Calu3 (cell line): ENCODE results near the gene EPS8L2. TPM values are rescaled to one million over a fixed set of nuclear protein-coding genes. Genes with fewer than 3 reads are reported as not detected.

Experiments
- BruUV-seq: library from RNA; stranded (reverse); fragments of 400-500 nt; replicated peaks from 2 replicates; lab custom pipeline; 2021; lab: Mats Ljungman, UMichigan
- CTCF ChIA-PET: fragments of 300-600 bp; sonication (Branson Sonifier 250); formaldehyde crosslinking; loops from one replicate; lab custom pipeline; 2022; ENCODE audit warnings: antibody characterized with exemption; lab: Charles Lee
- DNase-seq: peaks from one replicate; pipeline ENCODE4 v3.0.0; 2022
- H3K27ac Mint-ChIP-seq: one replicate; pipeline ENCODE4 v1.8.0; 2022; ENCODE audit warnings: mixed read lengths; ENCODE audit not compliant: unreplicated experiment
- H3K27me3 Mint-ChIP-seq: one replicate; pipeline ENCODE4 v1.8.0; 2022; ENCODE audit warnings: mixed read lengths; ENCODE audit not compliant: unreplicated experiment
- H3K36me3 Mint-ChIP-seq: one replicate; pipeline ENCODE4 v1.8.0; 2022; ENCODE audit warnings: mild to moderate bottlenecking, moderate library complexity, mixed read lengths; ENCODE audit not compliant: insufficient read depth, unreplicated experiment
- H3K4me1 Mint-ChIP-seq: one replicate; pipeline ENCODE4 v1.8.0; 2022; ENCODE audit warnings: mild to moderate bottlenecking, low read depth, mixed read lengths; ENCODE audit not compliant: unreplicated experiment
- H3K4me3 Mint-ChIP-seq: one replicate; pipeline ENCODE4 v1.8.0; 2022; ENCODE audit warnings: mild to moderate bottlenecking, low read depth, moderate library complexity, mixed read lengths; ENCODE audit not compliant: unreplicated experiment
- H3K9me3 Mint-ChIP-seq: one replicate; pipeline ENCODE4 v1.8.0; 2022; ENCODE audit warnings: low read depth, mixed read lengths; ENCODE audit not compliant: unreplicated experiment
- intact Hi-C: fragments of 100-400 bp; cut with micrococcal nuclease; formaldehyde crosslinking; loops from one replicate; pipeline ENCODE4 v1.10.0; 2022; ENCODE audit not compliant: unreplicated experiment
- total RNA-seq: library from RNA; stranded (reverse); gene quantifications from 2 replicates; pipeline ENCODE4 v1.2.3, GENCODE V29; 2022
- TF ChIP-seq, protein P1 (sequence below): fragments of 200-600 bp; IDR thresholded peaks from one replicate; pipeline ENCODE4 v1.8.0; 2022; ENCODE audit warnings: antibody characterized with exemption; ENCODE audit not compliant: unreplicated experiment

EPS8L2 gene
- total RNA-seq, 1 experiment from 2014 or later, result 212 TPM

GRCh38 chr11:659532-660085 lies 46.4 kb upstream of the EPS8L2 start:
- Mint-ChIP-seq H3K27ac (no peak overlapping the region), H3K4me3 (no peak overlapping the region), H3K27me3 (no peaks in the 10 kb centered on the region), H3K4me1 (peaks cover 11% of the 10 kb centered on the region), H3K9me3 (no peaks in the 10 kb centered on the region), H3K36me3 (peaks cover 40% of the 10 kb centered on the region)
- BruUV-seq, result no TSS peak
- CTCF ChIA-PET, result no interaction called here
- intact Hi-C loops, result no loop called here
- no peak for DNase-seq
- TF ChIP-seq, protein P1, sequence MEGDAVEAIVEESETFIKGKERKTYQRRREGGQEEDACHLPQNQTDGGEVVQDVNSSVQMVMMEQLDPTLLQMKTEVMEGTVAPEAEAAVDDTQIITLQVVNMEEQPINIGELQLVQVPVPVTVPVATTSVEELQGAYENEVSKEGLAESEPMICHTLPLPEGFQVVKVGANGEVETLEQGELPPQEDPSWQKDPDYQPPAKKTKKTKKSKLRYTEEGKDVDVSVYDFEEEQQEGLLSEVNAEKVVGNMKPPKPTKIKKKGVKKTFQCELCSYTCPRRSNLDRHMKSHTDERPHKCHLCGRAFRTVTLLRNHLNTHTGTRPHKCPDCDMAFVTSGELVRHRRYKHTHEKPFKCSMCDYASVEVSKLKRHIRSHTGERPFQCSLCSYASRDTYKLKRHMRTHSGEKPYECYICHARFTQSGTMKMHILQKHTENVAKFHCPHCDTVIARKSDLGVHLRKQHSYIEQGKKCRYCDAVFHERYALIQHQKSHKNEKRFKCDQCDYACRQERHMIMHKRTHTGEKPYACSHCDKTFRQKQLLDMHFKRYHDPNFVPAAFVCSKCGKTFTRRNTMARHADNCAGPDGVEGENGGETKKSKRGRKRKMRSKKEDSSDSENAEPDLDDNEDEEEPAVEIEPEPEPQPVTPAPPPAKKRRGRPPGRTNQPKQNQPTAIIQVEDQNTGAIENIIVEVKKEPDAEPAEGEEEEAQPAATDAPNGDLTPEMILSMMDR, result no peak

DNA sequence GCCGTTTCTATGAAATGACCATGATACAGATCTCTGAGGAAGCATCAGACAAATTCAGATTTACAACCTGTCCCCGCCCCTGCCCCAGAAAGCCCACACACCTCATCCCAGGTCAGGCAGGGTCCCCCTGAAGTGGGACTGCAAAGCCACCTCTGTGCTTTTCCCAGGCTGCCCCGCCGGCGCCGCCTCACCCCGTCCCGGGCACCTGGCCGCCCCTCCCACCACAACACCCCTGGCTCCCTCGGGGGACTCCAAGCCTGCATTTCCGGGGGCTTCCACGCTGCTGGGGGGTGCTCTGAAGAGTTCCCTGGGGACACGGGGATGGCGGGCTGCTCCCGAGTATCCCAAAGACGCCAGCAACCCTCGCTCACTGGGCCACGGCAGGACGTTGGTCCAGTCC lies 45.8 kb upstream of the EPS8L2 start:
- CTCF ChIA-PET, result no interaction called here
- Mint-ChIP-seq H3K27me3 (no peaks in the 10 kb centered on the region), H3K27ac (no peak overlapping the region), H3K4me1 (peaks cover 4% of the 10 kb centered on the region), H3K36me3 (peaks cover 35% of the 10 kb centered on the region), H3K9me3 (no peaks in the 10 kb centered on the region), H3K4me3 (no peak overlapping the region)
- no TSS peak for BruUV-seq
- no peak for DNase-seq
- intact Hi-C loops, result no loop called here
- TF ChIP-seq, protein P1, result no peak

GRCh38 chr11:660681-661444 lies 45.2 kb upstream of the EPS8L2 start:
- no peak for DNase-seq
- TF ChIP-seq, protein P1, result no peak
- CTCF ChIA-PET, result no interaction called here
- H3K36me3 Mint-ChIP-seq, result peaks cover 32% of the 10 kb centered on the region
- H3K4me3 Mint-ChIP-seq, result no peak overlapping the region
- no TSS peak for BruUV-seq
- no peaks in the 10 kb centered on the region for H3K4me1 Mint-ChIP-seq
- H3K27me3 Mint-ChIP-seq, result no peaks in the 10 kb centered on the region
- H3K9me3 Mint-ChIP-seq, result no peaks in the 10 kb centered on the region
- no peak overlapping the region for H3K27ac Mint-ChIP-seq
- intact Hi-C loops, result no loop called here

- no peaks in the 10 kb centered on the region for H3K9me3 Mint-ChIP-seq
- CTCF ChIA-PET, result interaction anchor here (0.6 kb wide), 1 partner anchor 45 kb away, joined by 3 read pairs; no protein-coding TSS in a partner anchor
- DNase-seq, result peak; percentile 72
- TF ChIP-seq, protein P1, result peak; percentile 85
- intact Hi-C loops, result no loop called here
- H3K27me3 Mint-ChIP-seq, result no peaks in the 10 kb centered on the region
- no peak overlapping the region for H3K27ac Mint-ChIP-seq
- H3K36me3 Mint-ChIP-seq, result peaks cover 24% of the 10 kb centered on the region
- no TSS peak for BruUV-seq
- H3K4me3 Mint-ChIP-seq, result no peak overlapping the region
- no peaks in the 10 kb centered on the region for H3K4me1 Mint-ChIP-seq
Measured at GRCh38 chr11:662689-663274, 43.2 kb upstream of the EPS8L2 start.
